Small intestine (tissue), 7 donors: Measurements from ENCODE around the gene ADH5. TPM values are rescaled to one million over a fixed set of nuclear protein-coding genes. Genes with fewer than 3 reads are reported as not detected.
A peak's percentile ranks its signal among the peaks of the same experiment; 100 is the strongest.
"Not testable (repeated sequence)": the region's sequence is repeated elsewhere in the genome, so short reads cannot be mapped to it uniquely, and the experiment has no call there.

Experiments
- DNase-seq, 2 donors: peaks; one replicate each; pipeline versions ENCODE4 v3.0.0 to v3.0.0-alpha.2; 2013
- FAIRE-seq: peaks from 2 replicates; lab custom pipeline; 2012; peaks lifted over from hg19 to GRCh38; lab: Jason Lieb, UNC
- H3K27ac ChIP-seq, 3 donors: one replicate each; pipeline ENCODE4 v1.5.1; 2013; ENCODE audit warnings: low read length in 2 of 3, mild to moderate bottlenecking in 2 of 3, control low read depth in 1 of 3, inconsistent platforms in 1 of 3, low read depth in 1 of 3, moderate library complexity in 1 of 3
- H3K27me3 ChIP-seq, 3 donors: one replicate each; pipeline ENCODE4 v1.6.1; 2013; ENCODE audit warnings: low read length in 3 of 3, inconsistent platforms in 1 of 3; ENCODE audit not compliant: control insufficient read depth in 3 of 3, insufficient read depth in 3 of 3
- H3K36me3 ChIP-seq, 3 donors: one replicate each; pipeline ENCODE4 v1.6.1; 2013; ENCODE audit warnings: low read length in 3 of 3, inconsistent platforms in 1 of 3, low read depth in 1 of 3, mild to moderate bottlenecking in 1 of 3, moderate library complexity in 1 of 3; ENCODE audit not compliant: control insufficient read depth in 3 of 3, insufficient read depth in 2 of 3
- H3K4me1 ChIP-seq, 3 donors: one replicate each; pipeline ENCODE4 v1.6.1; 2013; ENCODE audit warnings: low read length in 2 of 3, inconsistent platforms in 1 of 3, low read depth in 1 of 3, mild to moderate bottlenecking in 1 of 3, moderate library complexity in 1 of 3; ENCODE audit not compliant: control insufficient read depth in 3 of 3, insufficient read depth in 2 of 3
- H3K4me3 ChIP-seq, 3 donors: one replicate each; pipeline ENCODE4 v1.5.1; 2013; ENCODE audit warnings: low read length in 3 of 3, control low read depth in 1 of 3, inconsistent platforms in 1 of 3, low read depth in 1 of 3, mild to moderate bottlenecking in 1 of 3, moderate library complexity in 1 of 3
- H3K9me3 ChIP-seq, 2 donors: one replicate each; pipeline ENCODE4 v1.6.1; 2013; ENCODE audit warnings: low read depth in 1 of 2, low read length in 1 of 2; ENCODE audit not compliant: control insufficient read depth in 2 of 2, insufficient read depth in 1 of 2
- WGBS, 3 donors: extraction: QIAGEN DNeasy Blood & Tissue Kit; methylation state at CpG; one replicate each; pipeline ENCODE4 v1.1.7; 2013; 5-methylcytosine and 5-hydroxymethylcytosine counted together
- polyA plus RNA-seq, 4 donors: library from polyadenylated mRNA; stranded (reverse) in 3 of 4; unstranded in 1 of 4; fragments of 200-250 nt in 3 of 4; fragments of 120-200 nt in 1 of 4; gene quantifications; one replicate each; pipeline versions ENCODE4 v1.2.1 to v1.2.3, GENCODE V29; 2013
- donor health status: healthy with polysubstance abuse.
- donor health status: control.
- donor health status: control.
- donor health status: Bipolar disorder and iron deficiency.
- donor health status: healthy.

Gene ADH5
- polyA plus RNA-seq, 4 donors = 135 to 225 (median 170) TPM

GRCh38 chr4:99025506-99025905 lies 63.1 kb downstream of the ADH5 start:
- 19 to 64% (median 60%) methylated on average over 1 of the region's 1 CpG for WGBS, 3 donors
- DNase-seq = no peak
- peaks cover 6 to 32% (median 9%) of the 10 kb centered on the region in 3 donors for H3K4me1 ChIP-seq
- no peaks in the 10 kb centered on the region for H3K27me3 ChIP-seq
- H3K9me3 ChIP-seq = peaks cover 0 to 22% of the 10 kb centered on the region in 2 donors
- H3K4me3 ChIP-seq = no peak overlapping the region
- H3K27ac ChIP-seq = peak overlapping the region in 1 of 3 donors; percentile 55
- FAIRE-seq = no peak
- peaks cover 0 to 12% (median 0%) of the 10 kb centered on the region in 3 donors for H3K36me3 ChIP-seq

DNA sequence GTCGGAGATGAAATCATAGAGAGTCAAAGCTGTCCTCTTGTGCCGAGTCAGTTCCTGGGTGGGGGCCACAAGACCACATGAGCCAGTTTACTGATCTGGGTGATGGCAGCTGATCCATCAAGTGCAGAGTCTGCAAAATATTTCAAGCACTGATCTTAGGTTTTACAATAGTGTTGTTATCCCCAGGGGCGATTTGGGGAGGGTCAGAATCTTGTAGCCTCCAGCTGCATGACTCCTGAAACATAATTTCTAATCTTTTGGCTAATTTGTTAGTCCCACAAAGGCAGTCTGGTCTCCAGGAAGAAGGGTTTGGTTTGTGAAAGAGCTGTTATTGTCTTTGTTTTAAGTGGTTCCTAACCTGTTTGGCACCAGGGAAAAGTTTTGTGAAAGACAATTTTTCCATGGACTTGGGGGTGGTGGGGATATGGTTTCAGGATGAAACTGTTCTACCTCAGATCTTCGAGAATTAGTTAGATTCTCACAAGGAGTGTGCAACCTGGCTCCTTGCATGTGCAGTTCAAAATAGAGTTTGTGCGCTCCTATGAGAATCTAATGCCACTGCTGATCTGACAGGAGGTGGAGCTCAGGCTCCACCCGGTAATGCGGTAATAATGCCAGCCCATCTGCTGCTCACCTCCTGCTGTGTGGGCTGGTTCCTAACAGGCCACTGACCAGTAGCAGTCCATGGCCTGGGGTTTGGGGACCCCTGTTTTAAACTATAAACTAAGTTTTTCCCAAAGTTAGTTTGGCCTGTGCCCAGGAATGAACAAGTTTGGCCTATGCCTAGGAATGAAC lies 63.9 kb downstream of the ADH5 start:
- no peak for FAIRE-seq
- DNase-seq = peak; percentile 54 to 55
- no peaks in the 10 kb centered on the region for H3K27me3 ChIP-seq
- 37 to 62% (median 46%) methylated on average over 7 of the region's 7 CpGs for WGBS, 3 donors
- H3K4me1 ChIP-seq = peaks cover 6 to 32% (median 9%) of the 10 kb centered on the region in 3 donors
- peak overlapping the region in 1 of 3 donors; percentile 55 for H3K27ac ChIP-seq
- H3K4me3 ChIP-seq = no peak overlapping the region
- H3K9me3 ChIP-seq = peaks cover 0 to 29% of the 10 kb centered on the region in 2 donors
- H3K36me3 ChIP-seq = peaks cover 0 to 18% (median 0%) of the 10 kb centered on the region in 3 donors

DNA sequence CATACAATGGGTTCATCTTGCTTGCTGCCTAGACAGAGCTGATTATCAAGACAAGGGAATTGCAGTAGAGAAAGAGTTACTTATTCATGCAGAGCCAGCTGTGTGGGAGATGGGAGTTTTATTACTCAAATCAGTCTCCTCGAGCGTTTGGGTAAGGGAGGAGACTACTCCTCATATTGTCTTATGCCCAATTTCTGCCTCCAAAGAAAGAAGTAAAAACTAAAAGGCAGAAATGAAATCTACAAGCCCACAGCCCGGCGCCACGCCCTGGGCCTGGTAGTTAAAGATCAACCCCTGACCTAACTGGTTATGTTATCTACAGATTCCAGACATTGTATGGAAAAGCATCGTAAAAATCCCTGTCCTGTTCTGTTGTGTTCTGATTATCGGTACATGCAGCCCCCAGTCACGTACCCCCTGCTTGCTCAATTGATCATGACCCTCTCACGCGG lies 64.8 kb downstream of the ADH5 start:
- not testable (repeated sequence) for H3K4me3 ChIP-seq, H3K27me3 ChIP-seq, FAIRE-seq
- Histone ChIP-seq H3K27ac (peak overlapping the region in 1 of 3 donors; percentile 67), H3K36me3 (peaks cover 0 to 18% (median 0%) of the 10 kb centered on the region in 3 donors), H3K9me3 (peaks cover 0 to 29% of the 10 kb centered on the region in 2 donors), H3K4me1 (peaks cover 6 to 32% (median 9%) of the 10 kb centered on the region in 3 donors)
- WGBS, 3 donors = 15 to 62% (median 38%) methylated on average over 10 of the region's 10 CpGs
- peak; percentile 32 to 54 for DNase-seq

GRCh38 chr4:99022566-99022965 lies 66.0 kb downstream of the ADH5 start:
- Histone ChIP-seq H3K4me1 (peaks cover 4 to 29% (median 9%) of the 10 kb centered on the region in 3 donors), H3K4me3 (no peak overlapping the region), H3K9me3 (peaks cover 0 to 29% of the 10 kb centered on the region in 2 donors), H3K27me3 (no peaks in the 10 kb centered on the region), H3K27ac (no peak overlapping the region), H3K36me3 (peaks cover 0 to 18% (median 0%) of the 10 kb centered on the region in 3 donors)
- DNase-seq (peak in 1 of 2 donors; percentile 21), FAIRE-seq (no peak)
- 90 to 96% (median 96%) methylated on average over 9 of the region's 9 CpGs for WGBS, 3 donors

DNA sequence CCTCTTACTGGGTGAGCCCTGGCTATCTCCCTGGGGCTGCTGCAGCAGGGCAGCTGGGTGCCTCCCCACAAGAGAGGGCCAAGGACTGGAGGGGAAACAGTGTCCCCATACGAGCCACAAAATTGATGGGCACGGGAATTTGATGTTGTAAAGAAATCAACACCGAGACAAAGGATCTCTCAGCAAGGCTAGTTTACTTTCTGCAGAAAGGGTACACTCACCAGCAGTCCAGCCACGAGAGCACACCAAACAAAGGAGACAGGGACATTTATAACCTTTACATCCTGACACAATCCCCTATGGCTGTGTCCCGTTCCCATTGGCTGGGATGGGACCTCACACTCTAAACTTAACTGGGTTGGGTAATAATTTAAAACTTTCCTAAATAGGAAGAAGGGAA lies 67.2 kb downstream of the ADH5 start:
- no peak overlapping the region for H3K4me3 ChIP-seq
- 96 to 97% (median 97%) methylated on average over 5 of the region's 5 CpGs for WGBS, 3 donors
- peaks cover 0 to 24% (median 5%) of the 10 kb centered on the region in 3 donors for H3K4me1 ChIP-seq
- DNase-seq (no peak), FAIRE-seq (no peak)
- H3K9me3 ChIP-seq = peaks cover 0 to 29% of the 10 kb centered on the region in 2 donors
- no peak overlapping the region for H3K27ac ChIP-seq
- H3K36me3 ChIP-seq = peaks cover 0 to 18% (median 2%) of the 10 kb centered on the region in 3 donors
- no peaks in the 10 kb centered on the region for H3K27me3 ChIP-seq

Other genes with a start within 250 kb of the ADH5 start
- 10 to 100 TPM; 34.3 to 64.2 (median 57.3) TPM for gene EIF4E, start 159.7 kb downstream of the ADH5 start, polyA plus RNA-seq
- gene METAP1, start 93.1 kb downstream of the ADH5 start, polyA plus RNA-seq = 10 to 100 TPM; 27.0 to 86.9 (median 32.9) TPM
- gene ADH4, start 55.5 kb upstream of the ADH5 start, polyA plus RNA-seq = 10 to 100 TPM in 3 of 4 donors, 1 to 10 TPM in 1; 7.5 to 91.2 (median 40.0) TPM
- 10 to 100 TPM in 3 of 4 donors, 1 to 10 TPM in 1; 3.0 to 66.0 (median 28.7) TPM for gene ADH6, start 130.5 kb upstream of the ADH5 start, polyA plus RNA-seq
- 1 to 10 TPM in 2 of 4 donors, under 1 TPM in 2; 0.16 to 7.0 (median 3.9) TPM for gene ADH1A, start 202.2 kb upstream of the ADH5 start, polyA plus RNA-seq
- gene ADH1B, start 232.6 kb upstream of the ADH5 start, polyA plus RNA-seq = 100 to 1,000 TPM in 1 of 4 donors, 10 to 100 TPM in 2, 1 to 10 TPM in 1; 3.8 to 237 (median 58.6) TPM